ENCODE measurements around the gene ABL1. TPM values are rescaled to one million over a fixed set of nuclear protein-coding genes. Genes with fewer than 3 reads are reported as not detected.
"Not testable (repeated sequence)": the region's sequence is repeated elsewhere in the genome, so short reads cannot be mapped to it uniquely, and the experiment has no call there.

ABL1 gene
- total RNA-seq, 2 experiments from 2014 or later, result 24.8 to 24.9 TPM

DNA sequence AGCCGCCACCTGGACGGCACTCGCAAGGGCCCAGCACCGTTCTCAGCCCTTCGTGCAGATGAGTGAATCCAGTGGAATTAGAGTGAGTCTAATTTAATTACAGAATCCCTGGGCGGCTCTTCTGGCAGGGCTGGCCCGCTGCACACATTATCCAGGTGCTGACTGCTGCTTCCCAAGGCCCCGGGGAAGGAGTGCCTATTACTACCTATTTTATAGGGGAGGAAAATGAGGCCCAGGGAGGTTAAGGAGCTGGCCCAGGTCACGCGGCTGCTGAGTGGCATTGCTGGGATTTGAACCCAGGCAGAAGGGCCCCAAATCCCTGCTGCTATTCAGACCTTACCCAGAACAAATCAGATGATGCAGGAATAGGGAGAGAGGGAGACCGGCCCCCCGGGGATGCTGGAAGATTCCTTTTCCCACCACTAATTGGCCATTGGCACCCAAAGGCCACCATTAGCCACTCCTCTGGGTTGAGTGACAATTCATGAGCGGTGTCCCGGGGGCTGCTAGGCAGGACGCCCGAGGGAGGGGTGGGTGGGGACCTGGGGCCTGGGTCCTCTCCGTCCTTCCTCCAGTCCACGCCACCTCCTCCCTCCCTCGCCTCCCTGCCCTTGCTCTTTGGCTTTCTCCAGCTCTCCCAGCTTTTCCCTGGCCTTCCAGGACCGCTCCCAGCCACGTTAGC is 71.8 kb downstream of the ABL1 start:
- H3K27me3 Mint-ChIP-seq, result no peaks in the 10 kb centered on the region
- ChIA-PET CTCF (no interaction called here), POLR2A (no interaction called here)
- intact Hi-C loops (cut with micrococcal nuclease), result no loop called here
- H3K36me3 Mint-ChIP-seq, result no peaks in the 10 kb centered on the region
- H3K4me3 Mint-ChIP-seq, result no peak overlapping the region
- H3K4me1 Mint-ChIP-seq (ENCODE audit: low read depth), result no peaks in the 10 kb centered on the region
- no peak for DNase-seq
- H3K9me3 Mint-ChIP-seq, result no peaks in the 10 kb centered on the region
- H3K27ac Mint-ChIP-seq, result no peak overlapping the region

DNA sequence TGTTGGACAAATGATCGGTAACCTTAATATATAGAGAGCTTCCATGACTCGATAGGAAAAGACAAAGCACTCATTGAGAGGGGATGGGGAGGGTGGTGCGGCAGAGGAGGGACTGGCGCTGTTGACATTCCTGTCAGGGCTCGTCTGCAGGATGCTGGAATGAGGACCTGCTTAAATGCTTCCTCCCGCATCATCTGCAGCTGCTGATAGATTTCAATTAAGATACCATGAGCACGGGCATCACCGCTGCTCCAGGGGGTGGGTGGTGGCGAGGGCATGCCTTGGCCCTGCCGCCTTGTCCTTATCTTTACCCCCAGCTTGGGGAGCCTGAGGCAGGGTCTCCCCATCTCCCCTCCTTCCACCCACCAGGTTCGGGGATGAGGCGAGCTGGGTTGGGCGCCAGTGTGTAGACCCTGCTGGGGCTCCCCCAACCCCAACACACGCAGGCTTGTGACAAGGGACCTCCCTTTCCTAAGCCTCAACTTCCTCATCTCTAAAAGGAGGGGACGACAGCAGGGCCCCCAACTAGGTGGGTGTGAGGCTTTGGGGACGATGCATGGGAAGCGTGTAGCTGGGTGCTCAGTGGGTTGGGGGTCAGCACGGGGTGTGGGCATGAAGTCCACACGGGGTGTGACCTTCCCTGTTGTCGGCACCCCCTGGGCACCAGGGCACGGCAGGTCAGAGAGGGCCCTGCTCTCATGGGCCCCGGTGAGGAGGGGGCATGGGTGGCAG is 73.3 kb downstream of the ABL1 start:
- Mint-ChIP-seq H3K4me3 (no peak overlapping the region), H3K36me3 (no peaks in the 10 kb centered on the region), H3K27ac (no peak overlapping the region), H3K4me1 (ENCODE audit: low read depth) (no peaks in the 10 kb centered on the region), H3K9me3 (no peaks in the 10 kb centered on the region), H3K27me3 (no peaks in the 10 kb centered on the region)
- no peak for DNase-seq
- POLR2A ChIA-PET, result no interaction called here
- CTCF ChIA-PET, result interaction anchor here (1.2 kb wide), 1 partner anchor 42 kb away, joined by 4 read pairs; no protein-coding TSS in a partner anchor
- intact Hi-C loops (cut with micrococcal nuclease), result no loop called here

GRCh38 chr9:130908878-130909355 is 73.9 kb downstream of the ABL1 start:
- DNase-seq, result no peak
- Mint-ChIP-seq H3K9me3 (no peaks in the 10 kb centered on the region), H3K36me3 (no peaks in the 10 kb centered on the region), H3K4me3 (no peak overlapping the region), H3K4me1 (ENCODE audit: low read depth) (no peaks in the 10 kb centered on the region), H3K27me3 (no peaks in the 10 kb centered on the region), H3K27ac (no peak overlapping the region)
- intact Hi-C loops (cut with micrococcal nuclease), result no loop called here
- ChIA-PET CTCF (no interaction called here), POLR2A (no interaction called here)

- DNase-seq; H3K27ac Mint-ChIP-seq; intact Hi-C loops (cut with micrococcal nuclease); H3K4me3 Mint-ChIP-seq; CTCF ChIA-PET; H3K4me1 Mint-ChIP-seq (ENCODE audit: low read depth); H3K9me3 Mint-ChIP-seq; POLR2A ChIA-PET; H3K36me3 Mint-ChIP-seq; H3K27me3 Mint-ChIP-seq: not testable (repeated sequence)
These were observed 75.0 kb downstream of the ABL1 start for GRCh38 chr9:130910041-130910440.

DNA sequence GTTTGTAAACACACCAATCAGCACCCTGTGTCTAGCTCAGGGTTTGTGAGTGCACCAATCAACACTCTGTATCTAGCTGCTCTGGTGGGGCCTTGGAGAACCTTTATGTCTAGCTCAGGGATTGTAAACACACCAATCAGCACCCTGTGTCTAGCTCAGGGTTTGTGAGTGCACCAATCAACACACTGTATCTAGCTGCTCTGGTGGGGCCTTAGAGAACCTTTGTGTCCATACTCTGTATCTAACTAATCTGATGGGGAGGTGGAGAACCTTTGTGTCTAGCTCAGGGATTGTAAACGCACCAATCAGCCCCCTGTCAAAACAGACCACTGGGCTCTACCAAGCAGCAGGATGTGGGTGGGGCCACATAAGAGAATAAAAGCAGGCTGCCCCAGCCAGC is 75.6 kb downstream of the ABL1 start:
- H3K27me3 Mint-ChIP-seq; POLR2A ChIA-PET; CTCF ChIA-PET; intact Hi-C loops (cut with micrococcal nuclease); H3K36me3 Mint-ChIP-seq; H3K9me3 Mint-ChIP-seq; H3K4me1 Mint-ChIP-seq (ENCODE audit: low read depth); H3K4me3 Mint-ChIP-seq; DNase-seq; H3K27ac Mint-ChIP-seq: not testable (repeated sequence)

DNA sequence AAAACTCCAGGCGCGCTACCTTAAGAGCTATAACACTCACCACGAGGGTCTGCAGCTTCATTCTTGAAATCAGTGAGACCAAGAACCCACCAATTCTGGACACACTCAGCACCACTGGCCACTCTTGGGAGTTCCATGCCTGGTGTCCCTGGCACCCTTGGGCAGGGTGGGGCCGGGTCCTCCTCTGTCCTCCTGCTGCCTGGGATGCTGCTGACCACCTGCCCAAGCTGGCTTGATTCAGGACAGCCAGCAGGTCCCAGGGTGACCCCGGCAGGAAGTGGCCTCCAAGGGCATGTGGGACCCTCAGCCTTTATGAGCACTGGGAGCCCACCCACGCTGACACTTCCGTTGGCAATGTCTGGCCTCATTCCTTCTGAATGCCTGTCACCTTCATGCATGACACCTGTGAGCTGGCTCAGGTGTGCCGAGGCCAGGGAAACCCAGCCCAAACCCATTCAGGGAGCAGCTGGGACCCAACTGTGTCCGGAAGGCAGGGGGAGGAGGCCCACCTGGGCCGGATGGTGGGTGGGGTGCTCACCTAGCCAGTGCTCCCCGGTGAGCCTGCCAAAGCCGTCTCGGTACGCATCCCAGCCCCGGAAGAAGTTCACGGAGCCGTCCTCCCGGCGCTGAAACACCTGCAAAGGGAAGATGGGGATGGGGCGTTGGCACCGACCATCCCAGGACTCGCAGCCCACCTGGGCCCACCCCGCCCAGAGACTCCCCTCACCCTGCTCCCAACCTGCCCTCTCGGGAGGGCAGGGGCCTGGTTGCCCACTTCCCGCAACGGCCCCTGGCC is 76.4 kb downstream of the ABL1 start:
- no peaks in the 10 kb centered on the region for H3K27me3 Mint-ChIP-seq
- CTCF ChIA-PET, result no interaction called here

DNA sequence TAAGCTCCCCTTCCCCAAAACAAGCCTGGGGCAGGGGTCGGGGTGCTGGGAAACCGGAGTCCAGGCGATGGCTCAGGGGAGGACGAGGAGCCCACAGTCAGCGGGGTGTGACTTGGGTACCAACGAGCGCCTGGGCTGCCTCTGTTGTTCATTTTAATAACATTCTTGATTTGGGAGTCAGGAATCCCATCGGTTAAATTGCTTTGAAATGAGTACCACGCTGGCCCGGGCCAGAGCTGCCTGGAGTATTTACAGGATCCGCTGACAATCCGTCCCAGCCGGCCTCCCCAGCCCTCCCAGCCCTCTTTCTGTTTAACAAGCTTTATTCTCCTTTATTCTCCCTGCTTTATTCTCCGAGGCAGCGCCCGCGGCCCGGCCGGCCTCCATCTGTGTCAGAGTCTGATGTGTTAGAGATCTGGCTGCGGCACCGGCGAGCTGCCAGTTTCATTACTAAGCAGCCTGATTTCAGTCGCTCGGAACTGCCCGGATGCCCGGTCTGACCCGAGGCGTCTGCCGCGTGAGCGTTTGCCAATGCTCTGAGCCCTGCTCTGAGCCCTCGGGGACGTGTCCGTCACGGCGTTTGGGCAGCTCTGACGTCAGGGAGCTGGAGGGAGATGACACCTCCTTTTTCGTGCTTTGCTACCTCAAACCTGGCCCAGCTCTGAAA is 78.0 kb downstream of the ABL1 start:
- Mint-ChIP-seq H3K27ac (no peak overlapping the region), H3K27me3 (no peaks in the 10 kb centered on the region), H3K4me3 (no peak overlapping the region), H3K9me3 (no peaks in the 10 kb centered on the region), H3K4me1 (ENCODE audit: low read depth) (no peaks in the 10 kb centered on the region), H3K36me3 (no peaks in the 10 kb centered on the region)
- no peak for DNase-seq
- intact Hi-C loops (cut with micrococcal nuclease), result no loop called here
- POLR2A ChIA-PET, result no interaction called here
- CTCF ChIA-PET, result no interaction called here

More for the DNA sequence above, 76.4 kb downstream of the ABL1 start:
- H3K36me3 Mint-ChIP-seq, result no peaks in the 10 kb centered on the region
- no peak for DNase-seq
- POLR2A ChIA-PET, result no interaction called here
- no peaks in the 10 kb centered on the region for H3K9me3 Mint-ChIP-seq
- H3K4me1 Mint-ChIP-seq (ENCODE audit: low read depth), result no peaks in the 10 kb centered on the region
- no peak overlapping the region for H3K27ac Mint-ChIP-seq
- intact Hi-C loops (cut with micrococcal nuclease), result no loop called here
- no peak overlapping the region for H3K4me3 Mint-ChIP-seq

DNA sequence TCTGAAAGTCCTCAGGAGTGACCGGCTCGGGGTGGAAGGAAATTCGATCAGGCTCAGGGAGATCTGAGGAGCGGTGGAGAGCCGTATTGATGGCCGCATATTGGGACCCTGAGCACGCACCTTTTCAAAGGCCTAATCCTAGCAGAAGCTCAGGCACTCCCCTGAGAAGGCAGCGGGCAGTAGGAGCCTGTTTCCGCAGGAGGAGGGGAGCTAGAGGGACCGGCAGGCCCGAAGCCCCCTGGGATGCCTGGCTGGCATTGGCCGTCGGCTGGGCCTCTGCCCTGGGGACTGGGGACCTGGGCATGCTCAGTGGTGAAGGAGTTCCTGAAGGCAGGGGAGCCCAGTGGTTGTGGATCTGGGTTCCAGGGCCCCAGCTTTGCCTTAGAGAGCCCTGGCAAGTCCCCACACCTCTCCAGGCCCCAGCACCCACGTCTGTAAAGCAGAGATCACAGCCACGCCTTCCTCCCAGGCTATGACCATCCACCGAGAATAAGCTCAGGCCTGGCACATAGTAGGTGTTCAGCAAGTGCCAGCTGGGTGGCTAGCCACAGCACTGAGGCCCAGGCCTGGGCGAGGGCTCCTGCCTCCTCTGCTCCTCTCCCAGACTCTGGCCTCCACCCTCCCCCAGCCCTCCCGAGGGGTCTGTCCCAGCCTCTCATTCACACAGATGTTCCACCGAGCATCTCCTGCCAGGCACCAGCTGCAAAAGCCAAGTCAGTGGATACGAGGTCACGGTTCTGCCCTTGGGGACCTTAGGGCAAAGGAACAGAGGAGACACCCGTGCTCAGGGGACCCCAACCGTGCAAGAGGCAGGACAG is 78.8 kb downstream of the ABL1 start:
- H3K4me1 Mint-ChIP-seq (ENCODE audit: low read depth), result no peaks in the 10 kb centered on the region
- CTCF ChIA-PET, result no interaction called here
- no peak overlapping the region for H3K4me3 Mint-ChIP-seq
- DNase-seq, result no peak
- H3K9me3 Mint-ChIP-seq, result no peaks in the 10 kb centered on the region
- intact Hi-C loops (cut with micrococcal nuclease), result no loop called here
- no peaks in the 10 kb centered on the region for H3K36me3 Mint-ChIP-seq
- H3K27ac Mint-ChIP-seq, result no peak overlapping the region
- no peaks in the 10 kb centered on the region for H3K27me3 Mint-ChIP-seq
- POLR2A ChIA-PET, result interaction anchor here (0.6 kb wide), 1 partner anchor 1768 kb away, joined by 3 read pairs; no protein-coding TSS in a partner anchor

- no peaks in the 10 kb centered on the region for H3K9me3 Mint-ChIP-seq
- H3K36me3 Mint-ChIP-seq, result no peaks in the 10 kb centered on the region
- CTCF ChIA-PET, result no interaction called here
These were observed 79.5 kb downstream of the ABL1 start for GRCh38 chr9:130914417-130915095.

GRCh38 chr9:130915096-130915447 is 80.0 kb downstream of the ABL1 start:
- H3K36me3 Mint-ChIP-seq, result no peaks in the 10 kb centered on the region
- intact Hi-C loops (cut with micrococcal nuclease), result no loop called here

More at GRCh38 chr9:130914417-130915095, 79.5 kb downstream of the ABL1 start:
- Mint-ChIP-seq H3K4me3 (no peak overlapping the region), H3K4me1 (ENCODE audit: low read depth) (no peaks in the 10 kb centered on the region), H3K27ac (no peak overlapping the region), H3K27me3 (no peaks in the 10 kb centered on the region)
- intact Hi-C loops (cut with micrococcal nuclease), result no loop called here
- POLR2A ChIA-PET, result no interaction called here
- no peak for DNase-seq

DNA sequence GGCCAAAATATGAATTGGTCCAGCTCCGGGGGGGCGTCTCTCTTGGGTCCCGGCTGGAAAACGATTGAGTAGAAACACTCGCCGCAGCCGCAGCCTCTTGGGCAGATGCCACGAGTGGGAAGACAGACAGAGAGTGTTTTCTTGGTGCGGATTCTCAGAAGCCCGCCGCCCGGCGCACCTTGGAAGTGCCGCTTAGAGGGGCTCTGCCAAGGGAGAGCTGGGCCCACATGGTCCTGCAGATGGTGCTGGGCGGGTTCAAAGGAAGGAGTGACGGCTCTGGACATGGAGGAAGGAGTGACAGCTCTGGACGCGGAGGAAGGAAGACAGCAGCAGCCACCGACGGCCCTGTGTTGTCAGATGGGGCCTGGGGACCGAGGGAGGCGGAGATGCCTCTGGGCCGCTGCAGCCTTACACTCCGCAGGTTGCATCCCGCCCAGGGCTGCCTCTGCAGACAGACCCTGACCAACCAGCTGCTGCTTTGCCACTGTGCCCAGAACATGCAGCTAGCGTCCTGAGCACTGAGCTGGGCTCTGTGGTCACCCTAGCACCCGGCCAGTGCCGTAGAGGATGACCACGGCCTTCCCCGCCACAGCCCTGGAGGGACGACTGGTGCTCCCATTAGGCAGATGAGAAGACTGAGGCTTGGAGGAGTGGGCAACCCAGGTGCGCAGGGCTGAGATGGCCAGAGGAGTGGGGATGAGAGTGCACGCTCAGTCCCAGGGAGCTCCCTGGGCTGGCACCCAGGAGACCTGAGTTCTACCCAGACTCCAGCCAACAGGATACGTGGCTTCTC is 82.3 kb downstream of the ABL1 start:
- H3K9me3 Mint-ChIP-seq, result no peaks in the 10 kb centered on the region
- H3K36me3 Mint-ChIP-seq, result no peaks in the 10 kb centered on the region
- ChIA-PET CTCF (no interaction called here), POLR2A (no interaction called here)
- H3K27me3 Mint-ChIP-seq, result peaks cover under 1% of the 10 kb centered on the region
- H3K4me3 Mint-ChIP-seq, result no peak overlapping the region
- H3K4me1 Mint-ChIP-seq (ENCODE audit: low read depth), result no peaks in the 10 kb centered on the region
- DNase-seq, result no peak
- no peak overlapping the region for H3K27ac Mint-ChIP-seq
- intact Hi-C loops (cut with micrococcal nuclease), result no loop called here

More at GRCh38 chr9:130915096-130915447, 80.0 kb downstream of the ABL1 start:
- ChIA-PET POLR2A (no interaction called here), CTCF (no interaction called here)
- no peaks in the 10 kb centered on the region for H3K4me1 Mint-ChIP-seq (ENCODE audit: low read depth)
- H3K4me3 Mint-ChIP-seq, result no peak overlapping the region
- no peak for DNase-seq
- no peaks in the 10 kb centered on the region for H3K9me3 Mint-ChIP-seq
- no peaks in the 10 kb centered on the region for H3K27me3 Mint-ChIP-seq
- H3K27ac Mint-ChIP-seq, result no peak overlapping the region
